ENCODE measurements around the gene CSF3R.

Gene CSF3R

DNA sequence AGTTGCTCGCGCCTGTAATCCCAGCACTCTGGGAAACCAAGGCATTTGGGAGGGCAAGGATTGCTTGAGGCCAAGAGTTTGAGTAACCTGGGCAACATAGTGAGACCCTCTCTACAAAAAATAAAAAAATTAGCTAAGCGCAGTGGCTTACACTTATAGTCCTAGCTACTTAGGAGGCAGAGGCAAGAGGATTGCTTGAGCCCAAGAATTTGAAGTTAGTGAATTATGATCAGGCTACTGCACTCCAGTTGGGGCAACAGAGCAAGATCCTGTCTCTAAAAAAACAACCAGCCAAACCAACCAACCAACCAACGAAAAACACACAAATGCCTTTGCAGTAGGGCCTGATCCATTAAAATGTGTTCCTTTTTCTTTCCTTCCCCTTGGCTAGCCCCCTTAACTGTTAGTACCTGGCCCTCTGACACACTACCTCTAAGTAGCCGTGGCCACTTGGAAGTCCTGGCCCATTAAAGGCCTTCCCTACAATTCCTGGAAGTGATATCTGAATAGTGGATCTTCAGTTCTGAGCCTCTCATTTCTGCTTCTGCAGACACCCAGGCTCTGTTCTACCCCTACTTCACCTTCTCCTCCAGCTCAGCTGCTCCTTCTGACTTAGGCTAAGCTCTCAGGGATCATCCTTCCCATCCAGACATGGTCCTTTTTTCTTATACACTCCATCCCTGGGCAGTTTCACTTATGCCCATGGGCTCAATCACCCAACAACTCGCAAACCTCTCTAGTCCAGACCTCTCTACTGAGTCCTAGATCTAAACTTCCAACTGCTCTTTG is 28.9 kb downstream of the CSF3R start:
- no peak for DNase-seq

DNA sequence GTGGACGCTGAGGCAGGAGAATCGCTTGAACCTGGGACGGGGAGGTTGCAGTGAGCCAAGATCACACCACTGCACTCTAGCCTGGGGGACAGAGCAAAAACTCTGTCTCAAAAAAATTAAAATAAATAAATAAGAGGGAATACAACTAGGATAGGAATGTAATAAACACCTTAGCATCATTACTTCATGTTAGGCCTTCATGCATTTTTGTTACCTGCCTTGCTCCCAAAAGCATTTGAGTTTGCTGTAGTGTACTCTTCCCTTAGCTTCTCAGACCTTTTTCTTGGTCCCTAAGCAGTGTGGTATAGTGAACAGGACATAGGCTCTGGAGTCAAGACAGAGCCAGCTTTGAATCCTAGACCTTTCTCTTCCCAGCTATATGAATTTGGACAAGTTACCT is 29.7 kb downstream of the CSF3R start:
- no peak for DNase-seq

DNA sequence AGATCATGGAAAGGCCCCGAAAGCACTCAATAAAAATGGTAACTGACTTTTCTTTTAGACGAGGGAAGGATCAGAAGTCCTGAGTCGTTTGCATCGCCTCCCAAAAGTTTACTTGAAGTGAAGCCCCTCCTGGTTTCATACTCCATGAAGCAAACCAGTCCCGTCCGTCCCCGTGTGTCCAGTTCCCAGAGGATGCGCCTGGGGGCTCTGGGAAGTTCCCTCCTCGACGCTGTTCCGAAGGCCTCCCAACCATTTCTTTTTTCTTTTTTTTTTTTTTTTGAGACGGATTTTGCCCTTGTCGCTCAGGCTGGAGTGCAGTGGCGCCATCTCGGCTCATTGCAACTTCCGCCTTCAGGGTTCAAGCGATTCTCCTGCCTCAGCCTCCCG is 31.8 kb downstream of the CSF3R start:
- no peak for DNase-seq

DNA sequence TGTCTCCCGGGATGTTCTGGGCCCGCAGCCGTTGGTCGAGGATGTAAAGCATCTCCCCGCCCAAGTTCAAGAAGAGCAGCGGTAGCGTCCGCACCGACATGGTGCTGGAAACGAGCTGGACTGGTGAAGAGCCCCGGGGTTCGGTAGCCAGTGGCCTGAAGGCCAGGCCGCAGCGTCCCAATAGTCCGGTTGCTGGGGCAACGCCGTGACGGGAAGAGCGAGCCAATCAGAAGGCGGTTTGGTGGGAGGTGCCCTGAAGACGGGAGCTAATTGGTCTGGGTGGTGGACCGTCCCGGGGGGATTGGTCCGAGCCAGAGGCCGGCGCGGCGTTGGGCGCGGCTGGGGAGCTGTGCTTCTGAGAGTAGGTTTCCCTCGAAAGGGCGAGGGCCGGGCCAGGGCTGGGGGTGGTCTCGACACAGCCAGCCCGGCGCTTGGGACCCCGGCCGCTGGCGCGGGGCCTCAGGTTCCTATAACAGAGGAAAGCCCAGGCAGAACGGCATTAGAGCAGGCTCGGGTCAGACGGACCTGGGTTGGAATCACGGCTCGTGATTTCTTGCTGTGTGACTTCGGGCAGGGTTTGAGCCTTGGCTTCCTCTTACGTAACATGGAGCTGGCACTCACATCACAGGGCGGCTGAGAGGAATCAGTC is 32.3 kb downstream of the CSF3R start, which contains the start of gene OSCP1:
Gene OSCP1, minus strand, starts transcription at position 182 of the 649 bp plus-strand sequence. Its CDS starts 82 bp downstream, at position 100.
- DNase-seq, result peak; percentile 93

DNA sequence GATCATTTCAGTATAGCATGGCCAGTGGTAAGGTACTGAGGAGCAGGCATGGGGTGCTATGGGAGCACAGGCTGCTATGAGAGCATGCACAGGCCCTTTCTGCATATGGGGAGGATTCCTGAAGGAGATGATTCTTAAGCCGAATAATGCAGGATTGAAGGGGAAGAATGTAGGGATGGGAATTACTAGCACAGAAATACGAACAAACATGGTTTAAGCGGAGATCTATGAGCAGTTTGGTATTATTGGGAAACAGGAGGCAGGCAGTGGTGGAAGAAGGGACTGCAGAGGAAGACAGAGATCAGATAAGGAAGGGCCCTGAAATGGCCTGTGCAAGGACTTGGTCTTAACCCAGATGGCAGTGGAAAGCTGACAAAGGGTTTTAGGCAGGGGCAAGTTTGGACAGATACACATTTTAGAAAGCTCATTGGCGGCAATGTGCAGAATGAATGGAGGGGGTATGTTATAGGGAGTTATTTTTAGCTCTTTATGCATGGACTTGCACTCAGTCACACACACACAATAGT is 34.1 kb downstream of the CSF3R start:
- no peak for DNase-seq

DNA sequence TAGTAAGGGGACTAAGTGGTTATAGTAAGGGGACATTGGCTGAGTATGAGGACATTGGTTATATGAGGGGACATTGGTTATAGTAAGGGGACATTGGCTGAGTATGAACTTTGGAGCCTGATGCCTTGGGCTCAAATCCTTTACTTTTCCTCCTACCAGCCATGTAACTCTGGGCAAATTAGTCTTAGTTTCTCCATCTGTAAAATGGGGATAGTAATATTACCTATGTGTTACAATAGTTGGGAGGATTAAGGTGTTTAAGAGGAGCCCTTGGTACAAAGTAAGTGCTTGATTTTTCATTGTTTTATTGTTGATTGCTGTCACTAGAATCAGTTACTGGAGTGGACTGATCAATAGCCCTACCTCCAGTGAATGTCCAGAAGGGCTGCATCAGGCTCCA is 35.3 kb downstream of the CSF3R start:
- DNase-seq, result no peak

DNA sequence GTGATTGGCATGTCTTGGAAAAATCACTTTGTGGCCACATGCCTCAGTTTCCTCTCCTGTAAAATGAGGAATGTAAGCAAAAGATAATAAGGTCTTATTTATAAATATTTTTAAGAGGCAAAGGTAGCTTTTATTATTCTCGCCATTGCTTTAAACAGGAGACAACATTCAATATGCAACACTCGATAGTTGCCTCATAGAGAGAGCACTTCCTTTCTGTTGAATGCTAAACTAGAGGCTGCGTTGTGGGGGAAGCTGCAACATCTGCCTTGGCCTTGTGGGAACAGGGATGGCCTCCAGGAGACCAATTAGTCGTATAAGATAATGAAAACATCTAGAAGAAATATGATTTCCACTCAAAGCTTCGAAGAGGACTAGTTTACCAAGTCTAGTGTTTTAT is 36.0 kb downstream of the CSF3R start:
- DNase-seq, result no peak

DNA sequence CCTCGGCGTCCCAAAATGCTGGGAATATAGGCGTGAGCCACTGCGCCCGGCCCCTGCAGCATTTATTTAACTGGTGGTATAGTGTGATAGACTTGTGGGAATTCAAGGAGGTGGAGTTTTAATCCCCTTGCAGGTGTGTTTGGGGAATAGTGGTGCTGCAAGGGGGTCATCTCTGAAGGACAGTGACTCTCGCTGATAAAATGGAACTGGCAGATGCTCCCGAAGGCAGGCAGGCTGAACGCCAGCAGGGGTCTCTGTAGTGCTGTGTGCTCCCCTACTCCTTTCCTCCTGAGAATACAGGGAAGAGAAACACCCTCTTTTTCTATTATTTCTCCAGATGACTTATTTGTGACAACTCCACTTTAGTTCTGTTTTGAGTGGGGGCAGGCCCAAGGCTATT is 36.4 kb downstream of the CSF3R start:
- DNase-seq, result no peak

DNA sequence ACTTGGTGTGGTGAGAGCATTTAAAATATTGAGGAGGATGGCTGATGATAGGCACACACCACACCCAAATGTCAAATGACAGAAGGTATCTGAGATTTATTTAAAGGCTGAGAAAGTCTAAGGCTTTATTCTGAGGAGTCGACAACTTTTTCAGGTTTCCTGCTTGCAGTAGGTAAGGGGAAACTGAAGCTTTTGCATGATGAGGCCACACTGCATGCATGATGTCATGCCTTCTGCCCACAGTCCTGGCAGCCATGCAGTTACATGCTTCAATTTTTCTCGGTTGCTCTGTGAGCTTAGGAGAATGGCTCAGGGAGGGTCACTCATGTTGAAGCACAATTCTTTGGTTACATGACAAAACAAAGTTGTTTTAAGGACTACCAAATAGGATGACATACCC is 39.4 kb downstream of the CSF3R start:
- DNase-seq, result no peak

DNA sequence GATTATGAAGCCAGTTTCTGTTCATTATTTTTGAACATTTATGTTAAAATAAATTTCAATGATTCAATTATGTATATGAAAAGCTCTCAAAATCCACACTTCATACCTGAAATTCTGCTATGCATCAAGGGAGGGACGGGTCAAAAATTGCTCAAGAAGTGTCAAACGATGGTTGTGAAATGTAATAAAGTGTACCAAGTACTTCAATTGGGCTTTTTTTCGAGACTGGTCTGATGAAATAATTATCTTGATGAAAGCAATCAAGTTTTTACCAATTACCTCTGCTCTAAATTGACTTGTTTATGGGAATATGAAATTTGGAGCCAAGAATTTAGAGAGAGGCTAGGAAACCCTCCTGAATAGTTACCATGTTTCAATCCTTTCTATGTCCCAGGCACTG is 40.4 kb downstream of the CSF3R start:
- no peak for DNase-seq

DNA sequence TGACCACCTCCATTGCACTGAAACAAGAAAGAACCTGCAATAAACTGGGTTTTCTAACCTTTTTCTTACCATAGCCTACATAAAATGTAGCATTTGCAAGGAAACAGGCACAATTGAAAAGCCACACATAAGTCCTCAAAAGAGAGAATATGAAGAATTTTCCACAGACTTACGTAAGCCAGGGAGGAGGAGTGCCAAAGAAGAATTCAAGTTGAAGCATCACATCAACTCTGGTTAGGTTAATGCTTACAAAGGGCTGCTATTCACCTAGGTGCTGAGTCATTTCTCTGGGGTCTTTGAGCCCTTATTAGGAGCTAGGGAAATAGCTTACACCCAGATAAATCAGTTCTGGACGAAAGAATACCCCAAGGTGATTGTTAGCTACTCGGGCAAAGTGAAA is 42.1 kb downstream of the CSF3R start:
- DNase-seq, result no peak

DNA sequence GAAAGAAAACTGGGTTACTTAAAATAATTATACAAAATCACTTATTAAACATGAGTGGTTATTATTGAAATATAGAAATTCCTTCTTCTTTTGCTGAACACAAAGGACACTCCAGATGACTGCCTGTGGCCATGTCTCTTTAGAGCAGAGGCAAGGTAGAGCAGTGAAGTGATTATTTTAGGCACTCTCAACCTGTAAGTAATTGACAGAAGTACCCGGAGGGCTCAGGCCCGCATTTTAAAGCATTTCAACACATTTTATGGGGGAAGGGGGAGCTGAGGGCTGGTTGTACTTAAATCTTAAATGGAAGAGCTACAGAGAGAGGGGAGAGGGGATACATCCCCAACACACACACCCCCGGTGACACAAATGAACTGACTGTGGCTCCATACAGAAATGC is 42.7 kb downstream of the CSF3R start:
- DNase-seq, result no peak

DNA sequence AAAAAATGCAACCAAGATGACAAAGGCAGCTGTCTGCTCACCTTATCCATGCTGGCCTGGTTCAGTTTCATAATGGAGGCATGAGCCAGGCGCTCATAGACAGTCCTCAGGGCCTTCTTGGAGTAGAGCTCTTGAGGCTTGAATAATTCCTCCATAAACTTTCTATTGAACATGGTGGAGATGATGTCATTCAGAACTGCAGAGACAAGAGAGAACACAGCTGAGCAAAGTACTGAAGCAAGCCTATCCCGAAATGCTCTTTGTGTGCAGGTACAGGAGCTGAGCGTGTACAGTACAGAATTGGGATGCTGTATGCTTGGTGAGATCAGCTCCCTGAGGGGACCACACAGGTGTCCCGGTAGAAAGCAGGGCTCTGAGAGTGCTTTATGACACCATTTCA is 44.0 kb downstream of the CSF3R start:
- no peak for DNase-seq

DNA sequence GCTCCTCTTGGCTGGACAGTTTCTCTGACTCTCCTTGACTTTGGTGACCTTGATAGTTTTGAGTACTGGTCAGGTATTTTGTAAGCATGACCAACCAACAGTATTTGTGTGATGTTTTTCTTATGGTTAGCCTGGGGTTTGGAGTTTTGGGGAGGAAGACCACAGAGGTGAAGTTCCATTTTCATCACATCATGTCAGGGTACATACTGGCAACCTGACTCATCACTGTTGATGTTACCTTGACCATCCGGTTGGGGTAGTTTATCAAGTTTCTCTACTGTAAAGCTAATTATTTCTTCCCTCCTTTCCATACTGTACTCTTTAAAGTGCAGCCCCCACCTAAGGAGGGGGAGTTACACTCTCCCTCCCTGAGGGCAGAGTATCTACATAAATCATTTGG is 45.9 kb downstream of the CSF3R start:
- no peak for DNase-seq

DNA sequence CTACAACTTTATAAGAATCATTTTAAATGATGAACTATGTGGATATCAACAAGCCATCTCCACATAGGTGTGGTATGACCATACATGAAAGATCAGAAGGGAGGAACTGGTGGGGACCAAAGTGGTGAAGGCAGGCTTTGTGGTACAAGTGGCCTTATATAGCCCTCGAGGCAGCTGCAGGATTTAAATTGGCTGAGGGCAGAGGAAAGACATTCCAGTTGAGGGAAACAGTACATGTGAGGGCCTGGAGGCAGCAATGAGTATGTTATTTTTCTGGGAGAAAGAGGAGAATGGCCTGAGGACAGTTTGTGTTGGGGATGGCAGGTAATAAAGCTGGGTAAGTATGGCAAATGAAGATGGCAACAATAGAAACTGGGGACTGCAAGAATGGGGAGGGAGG is 49.6 kb downstream of the CSF3R start:
- no peak for DNase-seq

DNA sequence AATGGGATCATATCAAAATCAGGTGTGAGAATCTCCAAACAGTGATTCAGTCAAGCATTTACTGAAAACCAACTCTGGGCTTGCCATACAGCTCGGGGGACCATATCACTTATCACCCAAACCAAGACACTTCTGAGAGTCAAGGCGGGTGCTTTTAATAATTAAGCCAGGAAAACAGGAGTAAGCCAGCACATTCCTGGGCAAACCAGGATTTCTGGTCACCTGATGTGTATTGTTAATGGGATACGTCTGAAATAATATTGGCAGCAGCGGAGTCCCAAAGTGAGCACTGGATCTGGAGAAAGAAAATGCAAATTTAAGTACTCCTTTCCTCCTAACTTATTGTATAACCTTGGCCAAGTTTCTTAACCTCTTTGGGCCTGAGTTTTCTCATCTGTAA is 50.1 kb downstream of the CSF3R start:
- no peak for DNase-seq

DNA sequence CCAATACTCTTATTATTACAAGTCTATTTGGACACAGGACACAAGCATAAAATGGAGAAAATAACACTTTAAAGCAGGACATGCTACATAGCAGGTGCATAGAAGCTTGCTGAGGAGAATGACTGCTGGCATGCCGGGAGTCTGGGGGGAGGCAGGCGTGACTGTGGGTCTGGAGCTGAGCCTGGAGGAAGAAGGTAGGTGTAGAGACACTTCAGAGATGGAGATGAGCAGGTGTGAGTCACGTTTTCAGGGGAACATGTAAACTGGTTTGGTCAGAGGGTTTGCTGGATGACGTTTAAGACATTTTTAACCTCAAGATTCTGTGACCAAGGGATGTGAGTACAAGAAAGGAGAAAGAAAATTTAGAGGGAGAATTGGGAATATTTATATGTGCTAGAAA is 56.9 kb downstream of the CSF3R start:
- DNase-seq, result no peak

DNA sequence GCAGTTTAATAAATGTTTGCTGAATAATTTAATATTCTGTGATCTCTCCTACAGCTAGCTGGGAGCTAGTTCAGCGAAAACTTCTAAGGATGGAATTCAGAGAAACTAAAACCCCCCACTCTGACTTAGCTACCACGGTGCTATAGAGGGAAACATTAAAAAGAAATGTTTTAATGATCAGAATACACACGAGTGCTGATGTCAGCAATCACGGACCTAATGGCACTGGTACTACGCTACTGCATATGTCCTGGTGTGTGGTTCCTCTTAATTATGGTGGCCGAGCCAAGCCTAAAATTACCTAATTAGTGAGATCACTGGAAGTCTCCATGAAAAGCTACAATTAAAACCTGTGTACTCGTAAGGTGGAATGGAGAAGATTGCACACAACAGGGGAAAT is 61.1 kb downstream of the CSF3R start:
- DNase-seq, result no peak

DNA sequence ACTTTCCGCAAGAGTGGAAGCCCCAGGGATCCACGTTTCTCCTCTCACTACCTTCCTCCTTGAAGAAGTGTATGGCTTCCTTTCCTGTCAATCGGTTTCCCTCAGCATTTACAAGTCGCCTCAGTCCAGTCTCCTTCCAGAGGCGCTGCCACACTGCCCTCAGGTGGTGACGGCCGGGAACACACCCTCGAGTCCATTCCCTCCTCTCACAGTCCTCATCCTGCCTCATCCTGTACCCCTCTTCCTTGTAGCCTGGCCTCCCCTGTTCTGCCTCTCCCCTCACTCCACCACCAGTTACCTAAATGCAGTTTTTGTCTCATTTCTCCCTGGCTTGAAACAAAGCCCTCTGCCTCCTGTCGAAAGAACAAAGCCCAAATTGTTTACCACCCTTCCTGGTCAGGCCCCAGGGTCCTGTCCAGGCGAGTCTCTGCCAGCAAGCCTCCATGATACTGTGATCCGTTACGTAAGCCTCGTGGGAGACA is 61.8 kb downstream of the CSF3R start:
- peak; percentile 99 for DNase-seq

DNA sequence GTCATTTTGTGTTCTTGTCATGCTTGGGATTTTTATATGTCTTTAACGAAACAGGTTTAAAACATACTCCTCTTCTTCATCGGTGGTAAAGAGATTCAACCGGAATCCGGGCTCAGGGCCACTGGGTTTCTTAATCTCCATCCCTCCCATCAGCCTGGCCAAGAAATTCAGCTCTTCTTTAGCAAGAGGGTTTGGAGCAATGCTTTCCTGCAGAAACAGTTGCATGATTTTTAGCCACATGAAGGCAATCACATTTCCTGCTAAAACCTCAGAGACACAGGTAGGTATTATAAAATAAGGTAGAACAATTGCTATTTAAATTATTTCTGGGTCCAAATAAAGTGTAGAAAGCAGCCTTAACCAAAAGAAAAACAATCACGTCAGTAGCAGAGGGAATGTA is 62.3 kb downstream of the CSF3R start:
- no peak for DNase-seq

DNA sequence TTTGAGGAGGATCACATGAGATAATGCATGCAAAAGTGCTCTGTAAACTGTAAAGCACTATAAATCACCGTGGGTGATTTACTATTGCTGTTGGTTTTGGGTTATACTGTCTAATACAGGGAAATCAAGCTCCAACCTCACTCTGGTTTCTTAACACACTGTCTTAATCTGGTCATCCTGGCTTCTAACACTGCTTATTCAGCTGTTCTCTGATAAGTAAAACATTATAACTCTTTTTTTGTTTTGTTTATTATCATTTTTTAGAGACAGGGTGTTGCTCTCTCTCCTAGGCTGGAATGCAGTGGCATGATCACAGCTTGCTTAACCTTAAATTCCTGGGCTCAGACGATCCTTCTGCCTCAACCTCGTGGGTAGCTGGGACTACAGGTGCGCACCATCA is 63.1 kb downstream of the CSF3R start:
- no peak for DNase-seq

DNA sequence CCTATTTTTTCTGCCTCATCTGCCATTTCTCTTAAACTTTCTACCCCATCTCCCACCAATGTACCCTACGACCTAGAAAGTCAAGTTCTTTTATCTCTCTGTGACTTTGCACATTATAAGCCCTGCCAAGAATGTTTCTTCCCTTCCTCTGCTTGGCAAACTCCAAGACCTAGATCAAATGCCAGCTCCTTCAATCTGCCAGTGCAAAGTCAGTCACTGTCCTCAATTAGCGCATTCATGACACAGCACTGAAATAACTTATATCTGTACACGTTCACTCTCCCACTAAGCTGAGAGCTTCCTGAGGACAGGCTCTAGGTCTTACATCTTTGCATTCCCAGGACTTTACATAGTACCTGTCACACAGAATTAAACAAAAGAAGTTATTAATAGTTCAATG is 63.6 kb downstream of the CSF3R start:
- no peak for DNase-seq

DNA sequence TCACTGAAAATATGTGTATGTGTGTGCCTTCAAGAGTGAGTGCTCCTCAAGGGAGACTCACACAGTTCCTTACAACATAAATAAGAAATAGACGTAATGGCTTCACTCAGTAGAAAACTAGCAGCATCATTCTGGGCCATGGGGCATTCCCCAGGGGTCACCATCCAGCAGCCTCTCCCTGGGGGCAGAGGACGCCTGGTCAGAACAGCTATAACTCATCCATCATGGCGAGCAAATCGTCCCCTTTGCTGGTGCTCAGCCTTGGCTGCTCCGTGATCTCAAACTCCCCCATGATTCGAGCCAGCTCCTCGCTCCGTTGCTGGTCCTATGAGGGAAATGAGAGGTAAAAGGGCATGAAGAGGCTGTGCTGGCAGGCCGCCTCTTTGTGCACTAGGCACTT is 64.8 kb downstream of the CSF3R start:
- no peak for DNase-seq
